ENCODE results near the gene IRX1.

Gene IRX1

DNA sequence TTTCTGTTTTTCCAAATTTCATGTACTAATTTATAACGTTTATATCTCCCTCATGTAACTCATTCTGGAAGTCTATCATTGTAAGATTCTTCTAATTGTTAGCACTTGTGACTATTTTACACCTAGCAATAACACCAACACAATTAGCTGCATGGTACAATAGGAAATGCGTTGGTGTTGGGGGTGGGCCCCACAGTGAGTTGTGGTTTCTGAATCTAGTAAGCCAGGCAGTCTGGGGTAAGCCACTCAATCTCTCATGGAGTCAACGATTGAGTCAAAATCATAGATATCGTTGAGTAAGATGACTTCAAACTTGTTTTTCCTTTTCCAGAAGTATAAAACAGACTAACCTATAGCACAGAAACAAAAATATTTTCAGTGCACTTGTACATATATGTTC is 30.0 kb downstream of the IRX1 start:
- Histone ChIP-seq H4K12ac (ENCODE audit: low read depth, low read length) (no peak overlapping the region), H3K27me3 (ENCODE audit: insufficient read depth, low read length) (no peaks in the 10 kb centered on the region), H3K18ac (ENCODE audit: low read length) (no peak overlapping the region), H3K79me1 (ENCODE audit: low read length) (no peaks in the 10 kb centered on the region), H3K14ac (ENCODE audit: low read length) (no peak overlapping the region), H2AK5ac (ENCODE audit: low read length) (no peak overlapping the region), H2BK5ac (ENCODE audit: low read depth, low read length, poor library complexity) (no peak overlapping the region), H3K4me2 (ENCODE audit: low read length) (no peak overlapping the region), H3K27ac (ENCODE audit: low read depth, low read length) (no peak overlapping the region), H2BK120ac (ENCODE audit: insufficient read depth, low read length, poor library complexity) (no peak overlapping the region), H3K4ac (ENCODE audit: low read depth, low read length) (no peak overlapping the region), H4K8ac (ENCODE audit: low read depth, low read length) (no peak overlapping the region), H2AFZ (ENCODE audit: insufficient read depth, low read length, poor library complexity) (no peak overlapping the region), H3K4me1 (ENCODE audit: control insufficient read depth in 1 of 2, insufficient read depth in 2 of 2, low read length in 2 of 2) (no peaks in the 10 kb centered on the region), H4K91ac (ENCODE audit: low read depth, low read length) (no peak overlapping the region), H3K23ac (ENCODE audit: low read length) (no peak overlapping the region), H3K4me3 (ENCODE audit: low read depth, low read length) (no peak overlapping the region), H3K9ac (ENCODE audit: low read length) (no peak overlapping the region), H3K9me3 (ENCODE audit: insufficient read depth, low read depth, low read length) (peaks cover 5% of the 10 kb centered on the region), H2BK12ac (ENCODE audit: low read length) (no peak overlapping the region), H3K79me2 (ENCODE audit: control insufficient read depth, insufficient read depth, low read length, poor library complexity) (no peaks in the 10 kb centered on the region), H3K36me3 (ENCODE audit: control insufficient read depth in 1 of 2, insufficient read depth in 2 of 2, low read length in 2 of 2) (no peaks in the 10 kb centered on the region)
- no peak for DNase-seq
- WGBS (ENCODE audit: extremely low coverage, insufficient coverage, insufficient read length) = no CpG with 5 or more reads among the region's 4 CpGs

DNA sequence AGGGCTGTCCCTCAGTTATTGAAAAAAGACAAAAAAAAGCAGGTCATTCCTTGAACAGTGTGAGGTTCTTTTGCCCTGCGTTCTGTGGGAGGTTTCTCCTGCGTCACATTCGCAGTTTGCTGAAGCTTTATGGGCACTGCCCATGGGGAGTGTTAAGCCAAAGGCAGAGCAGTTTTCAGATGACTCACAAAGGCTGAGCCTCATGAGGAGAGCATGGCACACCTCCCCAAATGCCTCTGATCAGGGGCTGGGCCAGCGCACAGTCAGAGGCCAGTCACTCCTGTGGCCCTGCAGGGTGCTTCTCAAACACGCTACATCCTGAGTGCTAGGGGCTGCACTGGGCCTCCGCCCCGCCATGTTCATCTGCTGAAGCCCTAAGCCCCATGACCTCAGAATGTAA is 38.4 kb downstream of the IRX1 start:
- Histone ChIP-seq H4K91ac (ENCODE audit: low read depth, low read length) (no peak overlapping the region), H2BK12ac (ENCODE audit: low read length) (no peak overlapping the region), H2AFZ (ENCODE audit: insufficient read depth, low read length, poor library complexity) (no peak overlapping the region), H4K8ac (ENCODE audit: low read depth, low read length) (no peak overlapping the region), H3K23ac (ENCODE audit: low read length) (no peak overlapping the region), H3K4me2 (ENCODE audit: low read length) (no peak overlapping the region), H2AK5ac (ENCODE audit: low read length) (no peak overlapping the region), H3K9ac (ENCODE audit: low read length) (no peak overlapping the region), H3K36me3 (ENCODE audit: control insufficient read depth in 1 of 2, insufficient read depth in 2 of 2, low read length in 2 of 2) (no peaks in the 10 kb centered on the region), H3K14ac (ENCODE audit: low read length) (no peak overlapping the region), H3K4me3 (ENCODE audit: low read depth, low read length) (no peak overlapping the region), H3K27ac (ENCODE audit: low read depth, low read length) (no peak overlapping the region), H2BK120ac (ENCODE audit: insufficient read depth, low read length, poor library complexity) (no peak overlapping the region), H4K12ac (ENCODE audit: low read depth, low read length) (no peak overlapping the region), H2BK5ac (ENCODE audit: low read depth, low read length, poor library complexity) (no peak overlapping the region), H3K79me1 (ENCODE audit: low read length) (no peaks in the 10 kb centered on the region), H3K4me1 (ENCODE audit: control insufficient read depth in 1 of 2, insufficient read depth in 2 of 2, low read length in 2 of 2) (no peaks in the 10 kb centered on the region), H3K9me3 (ENCODE audit: insufficient read depth, low read depth, low read length) (peaks cover 9% of the 10 kb centered on the region), H3K79me2 (ENCODE audit: control insufficient read depth, insufficient read depth, low read length, poor library complexity) (no peaks in the 10 kb centered on the region), H3K18ac (ENCODE audit: low read length) (no peak overlapping the region), H3K4ac (ENCODE audit: low read depth, low read length) (no peak overlapping the region), H3K27me3 (ENCODE audit: insufficient read depth, low read length) (no peaks in the 10 kb centered on the region)
- DNase-seq = no peak
- WGBS (ENCODE audit: extremely low coverage, insufficient coverage, insufficient read length) = no CpG with 5 or more reads among the region's 7 CpGs

GRCh38 chr5:3639175-3639574 is 43.5 kb downstream of the IRX1 start:
- WGBS (ENCODE audit: extremely low coverage, insufficient coverage, insufficient read length) = no CpG with 5 or more reads among the region's 8 CpGs

GRCh38 chr5:3642231-3642630 is 46.6 kb downstream of the IRX1 start:
- no peaks in the 10 kb centered on the region for H3K4me1 ChIP-seq (ENCODE audit: control insufficient read depth in 1 of 2, insufficient read depth in 2 of 2, low read length in 2 of 2)
- H3K9me3 ChIP-seq (ENCODE audit: insufficient read depth, low read depth, low read length) = peaks cover 2% of the 10 kb centered on the region
- no CpG with 5 or more reads among the region's 3 CpGs for whole genome bisulfite sequencing (ENCODE audit: extremely low coverage, insufficient coverage, insufficient read length)
- H3K4ac ChIP-seq (ENCODE audit: low read depth, low read length) = no peak overlapping the region
- H2BK12ac ChIP-seq (ENCODE audit: low read length) = no peak overlapping the region
- no peak overlapping the region for H4K91ac ChIP-seq (ENCODE audit: low read depth, low read length)
- no peaks in the 10 kb centered on the region for H3K79me2 ChIP-seq (ENCODE audit: control insufficient read depth, insufficient read depth, low read length, poor library complexity)
- H3K18ac ChIP-seq (ENCODE audit: low read length) = no peak overlapping the region
- H3K4me3 ChIP-seq (ENCODE audit: low read depth, low read length) = no peak overlapping the region
- no peak overlapping the region for H3K14ac ChIP-seq (ENCODE audit: low read length)
- H3K27ac ChIP-seq (ENCODE audit: low read depth, low read length) = no peak overlapping the region
- DNase-seq = no peak
- no peak overlapping the region for H4K12ac ChIP-seq (ENCODE audit: low read depth, low read length)
- no peak overlapping the region for H4K8ac ChIP-seq (ENCODE audit: low read depth, low read length)
- H2AK5ac ChIP-seq (ENCODE audit: low read length) = no peak overlapping the region
- H3K36me3 ChIP-seq (ENCODE audit: control insufficient read depth in 1 of 2, insufficient read depth in 2 of 2, low read length in 2 of 2) = no peaks in the 10 kb centered on the region
- H3K79me1 ChIP-seq (ENCODE audit: low read length) = no peaks in the 10 kb centered on the region
- no peak overlapping the region for H2AFZ ChIP-seq (ENCODE audit: insufficient read depth, low read length, poor library complexity)
- no peak overlapping the region for H2BK120ac ChIP-seq (ENCODE audit: insufficient read depth, low read length, poor library complexity)
- H2BK5ac ChIP-seq (ENCODE audit: low read depth, low read length, poor library complexity) = no peak overlapping the region
- H3K23ac ChIP-seq (ENCODE audit: low read length) = no peak overlapping the region
- H3K27me3 ChIP-seq (ENCODE audit: insufficient read depth, low read length) = no peaks in the 10 kb centered on the region
- no peak overlapping the region for H3K4me2 ChIP-seq (ENCODE audit: low read length)
- H3K9ac ChIP-seq (ENCODE audit: low read length) = no peak overlapping the region

More at GRCh38 chr5:3639175-3639574, 43.5 kb downstream of the IRX1 start:
- H3K14ac ChIP-seq (ENCODE audit: low read length) = no peak overlapping the region
- H3K27me3 ChIP-seq (ENCODE audit: insufficient read depth, low read length) = no peaks in the 10 kb centered on the region
- no peak overlapping the region for H3K23ac ChIP-seq (ENCODE audit: low read length)
- no peaks in the 10 kb centered on the region for H3K36me3 ChIP-seq (ENCODE audit: control insufficient read depth in 1 of 2, insufficient read depth in 2 of 2, low read length in 2 of 2)
- no peak overlapping the region for H3K4me2 ChIP-seq (ENCODE audit: low read length)
- DNase-seq = no peak
- H3K27ac ChIP-seq (ENCODE audit: low read depth, low read length) = no peak overlapping the region
- H4K8ac ChIP-seq (ENCODE audit: low read depth, low read length) = no peak overlapping the region
- H3K9me3 ChIP-seq (ENCODE audit: insufficient read depth, low read depth, low read length) = peaks cover 7% of the 10 kb centered on the region
- no peak overlapping the region for H4K12ac ChIP-seq (ENCODE audit: low read depth, low read length)
- no peak overlapping the region for H4K91ac ChIP-seq (ENCODE audit: low read depth, low read length)
- H3K79me1 ChIP-seq (ENCODE audit: low read length) = no peaks in the 10 kb centered on the region
- no peak overlapping the region for H2BK120ac ChIP-seq (ENCODE audit: insufficient read depth, low read length, poor library complexity)
- H3K4me1 ChIP-seq (ENCODE audit: control insufficient read depth in 1 of 2, insufficient read depth in 2 of 2, low read length in 2 of 2) = no peaks in the 10 kb centered on the region
- H2AFZ ChIP-seq (ENCODE audit: insufficient read depth, low read length, poor library complexity) = no peak overlapping the region
- H3K4ac ChIP-seq (ENCODE audit: low read depth, low read length) = no peak overlapping the region
- H2BK12ac ChIP-seq (ENCODE audit: low read length) = no peak overlapping the region
- no peak overlapping the region for H2BK5ac ChIP-seq (ENCODE audit: low read depth, low read length, poor library complexity)
- H3K79me2 ChIP-seq (ENCODE audit: control insufficient read depth, insufficient read depth, low read length, poor library complexity) = no peaks in the 10 kb centered on the region
- H3K9ac ChIP-seq (ENCODE audit: low read length) = no peak overlapping the region
- H2AK5ac ChIP-seq (ENCODE audit: low read length) = no peak overlapping the region
- no peak overlapping the region for H3K4me3 ChIP-seq (ENCODE audit: low read depth, low read length)
- H3K18ac ChIP-seq (ENCODE audit: low read length) = no peak overlapping the region
